ENCODE measurements around the gene NEGR1. TPM values are rescaled to one million over a fixed set of nuclear protein-coding genes. Genes with fewer than 3 reads are reported as not detected.
A peak's percentile ranks its signal among the peaks of the same experiment; 100 is the strongest.

NEGR1 gene
- total RNA-seq, 1 donor from 2014 or later = 2.4 TPM

DNA sequence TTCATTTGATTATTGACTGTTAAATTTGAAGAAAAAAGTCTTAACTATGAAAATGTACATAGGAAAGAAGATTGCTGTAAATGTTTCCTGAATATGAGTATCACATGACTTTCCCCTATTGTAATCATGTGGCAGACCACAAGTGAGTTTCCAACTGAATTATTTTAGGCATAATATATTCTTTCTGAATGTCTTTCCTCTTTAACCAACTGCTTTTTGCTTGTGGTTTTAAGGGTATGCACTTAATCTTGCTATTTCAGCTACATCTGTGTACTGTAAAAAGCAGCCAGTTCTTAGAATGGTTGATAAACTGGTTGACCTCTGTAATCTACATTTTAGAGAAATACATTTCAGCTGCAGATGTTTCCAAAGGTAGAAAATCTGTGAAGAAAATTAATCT, 400.7 kb downstream of the NEGR1 start:
- Mint-ChIP-seq H3K9me3 (no peaks in the 10 kb centered on the region), H3K27me3 (ENCODE audit: low read depth) (no peaks in the 10 kb centered on the region), H3K4me3 (no peak overlapping the region), H3K27ac (peak overlapping the region; percentile 25), H3K4me1 (peaks cover 15% of the 10 kb centered on the region), H3K36me3 (no peaks in the 10 kb centered on the region)
- DNase-seq (ENCODE audit: low spot score in 2 of 2, unreplicated experiment in 2 of 2) = no peak
- TF ChIP-seq, protein P1, sequence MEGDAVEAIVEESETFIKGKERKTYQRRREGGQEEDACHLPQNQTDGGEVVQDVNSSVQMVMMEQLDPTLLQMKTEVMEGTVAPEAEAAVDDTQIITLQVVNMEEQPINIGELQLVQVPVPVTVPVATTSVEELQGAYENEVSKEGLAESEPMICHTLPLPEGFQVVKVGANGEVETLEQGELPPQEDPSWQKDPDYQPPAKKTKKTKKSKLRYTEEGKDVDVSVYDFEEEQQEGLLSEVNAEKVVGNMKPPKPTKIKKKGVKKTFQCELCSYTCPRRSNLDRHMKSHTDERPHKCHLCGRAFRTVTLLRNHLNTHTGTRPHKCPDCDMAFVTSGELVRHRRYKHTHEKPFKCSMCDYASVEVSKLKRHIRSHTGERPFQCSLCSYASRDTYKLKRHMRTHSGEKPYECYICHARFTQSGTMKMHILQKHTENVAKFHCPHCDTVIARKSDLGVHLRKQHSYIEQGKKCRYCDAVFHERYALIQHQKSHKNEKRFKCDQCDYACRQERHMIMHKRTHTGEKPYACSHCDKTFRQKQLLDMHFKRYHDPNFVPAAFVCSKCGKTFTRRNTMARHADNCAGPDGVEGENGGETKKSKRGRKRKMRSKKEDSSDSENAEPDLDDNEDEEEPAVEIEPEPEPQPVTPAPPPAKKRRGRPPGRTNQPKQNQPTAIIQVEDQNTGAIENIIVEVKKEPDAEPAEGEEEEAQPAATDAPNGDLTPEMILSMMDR (IDR thresholded peaks at IDR 0.05; ENCODE audit: unreplicated experiment) = no peak

DNA sequence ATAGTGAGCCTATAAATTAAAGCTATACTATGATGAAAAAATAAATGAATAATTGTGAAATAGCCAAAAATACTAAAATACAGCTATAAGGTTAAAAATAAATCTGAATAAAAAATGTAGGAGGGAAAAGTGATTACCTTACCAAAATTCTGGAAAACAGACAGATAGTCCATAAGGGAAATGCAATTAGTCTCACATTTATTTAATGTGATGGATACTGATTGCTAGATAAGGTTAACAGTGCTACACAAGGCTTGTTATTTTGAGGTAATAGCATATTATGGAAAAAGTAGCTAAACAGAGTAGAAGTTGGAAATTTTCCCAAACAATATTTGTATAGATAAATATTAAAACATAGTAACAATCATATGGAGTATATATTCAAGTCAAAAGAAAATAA, 413.0 kb downstream of the NEGR1 start:
- Mint-ChIP-seq H3K4me3 (no peak overlapping the region), H3K36me3 (no peaks in the 10 kb centered on the region), H3K27me3 (ENCODE audit: low read depth) (no peaks in the 10 kb centered on the region), H3K4me1 (peaks cover 2% of the 10 kb centered on the region), H3K9me3 (peaks cover 3% of the 10 kb centered on the region), H3K27ac (no peak overlapping the region)
- TF ChIP-seq, protein P1 (IDR thresholded peaks at IDR 0.05; ENCODE audit: unreplicated experiment) = no peak
- no peak for DNase-seq (ENCODE audit: low spot score in 2 of 2, unreplicated experiment in 2 of 2)

DNA sequence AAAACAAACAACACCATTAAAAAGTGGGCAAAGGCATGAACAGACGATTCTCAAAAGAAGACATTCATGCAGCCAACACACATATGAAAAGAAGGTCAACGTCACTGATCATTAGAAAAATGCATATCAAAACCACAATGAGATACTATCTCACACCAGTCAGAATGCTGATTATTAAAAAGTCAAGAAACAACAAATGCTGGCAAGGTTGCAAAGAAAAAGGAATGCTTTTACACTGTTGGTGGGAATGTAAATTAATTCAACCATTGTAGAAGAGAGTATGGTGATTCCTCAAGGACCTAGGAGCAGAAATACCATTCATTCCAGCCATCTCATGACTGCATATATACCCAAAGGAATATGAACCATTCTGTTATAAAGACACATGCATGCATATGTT, 419.6 kb downstream of the NEGR1 start:
- DNase-seq (ENCODE audit: low spot score in 2 of 2, unreplicated experiment in 2 of 2) = no peak
- H3K36me3 Mint-ChIP-seq = no peaks in the 10 kb centered on the region
- peaks cover 3% of the 10 kb centered on the region for H3K4me1 Mint-ChIP-seq
- no peak overlapping the region for H3K27ac Mint-ChIP-seq
- no peak overlapping the region for H3K4me3 Mint-ChIP-seq
- no peaks in the 10 kb centered on the region for H3K27me3 Mint-ChIP-seq (ENCODE audit: low read depth)
- peaks cover 8% of the 10 kb centered on the region for H3K9me3 Mint-ChIP-seq
- TF ChIP-seq, protein P1 (IDR thresholded peaks at IDR 0.05; ENCODE audit: unreplicated experiment) = no peak

DNA sequence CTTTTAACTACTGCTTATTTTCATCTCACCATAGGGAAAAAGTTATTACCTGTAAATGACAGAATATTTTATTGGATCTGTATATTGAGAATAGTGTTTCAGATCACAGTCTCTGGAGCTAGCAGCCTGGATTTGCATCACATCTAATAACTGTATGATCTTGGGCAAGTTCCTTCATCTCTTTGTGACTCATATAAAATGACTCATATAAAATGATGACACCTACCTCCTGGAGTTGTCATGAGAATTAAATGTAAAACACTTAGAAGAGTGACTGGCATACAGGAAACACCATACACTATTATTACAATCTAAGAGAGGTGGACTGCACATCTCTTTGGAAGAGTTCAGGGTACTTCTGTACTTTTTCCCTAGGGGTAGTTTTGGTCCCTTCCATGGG, 421.3 kb downstream of the NEGR1 start:
- no peak overlapping the region for H3K27ac Mint-ChIP-seq
- H3K4me1 Mint-ChIP-seq = peaks cover 6% of the 10 kb centered on the region
- H3K9me3 Mint-ChIP-seq = peaks cover 8% of the 10 kb centered on the region
- no peaks in the 10 kb centered on the region for H3K36me3 Mint-ChIP-seq
- no peak for DNase-seq (ENCODE audit: low spot score in 2 of 2, unreplicated experiment in 2 of 2)
- no peak overlapping the region for H3K4me3 Mint-ChIP-seq
- TF ChIP-seq, protein P1 (IDR thresholded peaks at IDR 0.05; ENCODE audit: unreplicated experiment) = no peak
- H3K27me3 Mint-ChIP-seq (ENCODE audit: low read depth) = no peaks in the 10 kb centered on the region

DNA sequence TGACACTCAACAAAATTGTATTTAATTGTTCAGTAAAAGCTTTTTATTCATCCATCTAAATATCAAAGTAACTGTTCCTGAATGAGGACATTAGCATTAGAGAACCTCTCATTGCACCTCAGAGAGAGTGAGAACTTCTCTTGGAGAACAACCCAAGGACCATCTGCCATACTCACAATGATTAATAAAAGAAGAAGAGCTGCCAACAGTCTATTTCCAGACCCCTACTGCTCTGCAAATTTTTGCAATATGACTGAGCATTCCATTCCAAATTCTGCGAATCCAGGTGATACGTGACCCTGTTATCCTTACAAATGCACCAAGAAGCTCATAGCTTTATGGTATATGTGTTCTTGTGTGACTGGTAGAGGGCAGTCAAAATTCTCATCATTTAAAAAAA, 422.5 kb downstream of the NEGR1 start:
- Mint-ChIP-seq H3K4me1 (peaks cover 6% of the 10 kb centered on the region), H3K4me3 (no peak overlapping the region), H3K27me3 (ENCODE audit: low read depth) (no peaks in the 10 kb centered on the region), H3K27ac (no peak overlapping the region), H3K36me3 (no peaks in the 10 kb centered on the region), H3K9me3 (peaks cover 5% of the 10 kb centered on the region)
- TF ChIP-seq, protein P1 (IDR thresholded peaks at IDR 0.05; ENCODE audit: unreplicated experiment) = no peak
- no peak for DNase-seq (ENCODE audit: low spot score in 2 of 2, unreplicated experiment in 2 of 2)

DNA sequence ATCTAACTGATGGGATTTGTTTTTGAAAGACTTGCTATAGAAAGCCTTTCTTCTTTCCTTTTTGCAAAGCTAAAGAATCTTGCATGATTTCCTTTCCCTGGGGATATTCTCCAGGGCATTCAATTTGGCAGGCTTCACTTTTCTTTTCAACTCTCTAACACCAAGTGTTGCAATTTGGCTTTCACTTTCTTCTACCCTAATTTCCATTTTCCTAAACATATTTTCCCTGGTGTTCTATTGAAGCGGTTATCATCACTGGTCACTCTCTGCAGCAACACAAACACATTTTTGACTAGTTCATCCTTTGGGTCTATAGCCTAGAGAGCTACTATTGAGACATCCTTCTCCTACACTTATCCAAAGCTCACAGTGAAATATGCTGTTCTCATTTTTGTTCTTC, 424.5 kb downstream of the NEGR1 start:
- no peak for DNase-seq (ENCODE audit: low spot score in 2 of 2, unreplicated experiment in 2 of 2)
- Mint-ChIP-seq H3K27me3 (ENCODE audit: low read depth) (no peaks in the 10 kb centered on the region), H3K27ac (no peak overlapping the region), H3K36me3 (no peaks in the 10 kb centered on the region), H3K4me3 (no peak overlapping the region), H3K9me3 (no peaks in the 10 kb centered on the region), H3K4me1 (peaks cover 6% of the 10 kb centered on the region)
- TF ChIP-seq, protein P1 (IDR thresholded peaks at IDR 0.05; ENCODE audit: unreplicated experiment) = no peak
